SKM-1 (cell line): Measurements from ENCODE around the gene KLHL40.

Experiments
- DNase-seq: peaks from one replicate; lab custom pipeline; 2025; ENCODE audit not compliant: unreplicated experiment; lab: John Stamatoyannopoulos, UW

KLHL40 gene

DNA sequence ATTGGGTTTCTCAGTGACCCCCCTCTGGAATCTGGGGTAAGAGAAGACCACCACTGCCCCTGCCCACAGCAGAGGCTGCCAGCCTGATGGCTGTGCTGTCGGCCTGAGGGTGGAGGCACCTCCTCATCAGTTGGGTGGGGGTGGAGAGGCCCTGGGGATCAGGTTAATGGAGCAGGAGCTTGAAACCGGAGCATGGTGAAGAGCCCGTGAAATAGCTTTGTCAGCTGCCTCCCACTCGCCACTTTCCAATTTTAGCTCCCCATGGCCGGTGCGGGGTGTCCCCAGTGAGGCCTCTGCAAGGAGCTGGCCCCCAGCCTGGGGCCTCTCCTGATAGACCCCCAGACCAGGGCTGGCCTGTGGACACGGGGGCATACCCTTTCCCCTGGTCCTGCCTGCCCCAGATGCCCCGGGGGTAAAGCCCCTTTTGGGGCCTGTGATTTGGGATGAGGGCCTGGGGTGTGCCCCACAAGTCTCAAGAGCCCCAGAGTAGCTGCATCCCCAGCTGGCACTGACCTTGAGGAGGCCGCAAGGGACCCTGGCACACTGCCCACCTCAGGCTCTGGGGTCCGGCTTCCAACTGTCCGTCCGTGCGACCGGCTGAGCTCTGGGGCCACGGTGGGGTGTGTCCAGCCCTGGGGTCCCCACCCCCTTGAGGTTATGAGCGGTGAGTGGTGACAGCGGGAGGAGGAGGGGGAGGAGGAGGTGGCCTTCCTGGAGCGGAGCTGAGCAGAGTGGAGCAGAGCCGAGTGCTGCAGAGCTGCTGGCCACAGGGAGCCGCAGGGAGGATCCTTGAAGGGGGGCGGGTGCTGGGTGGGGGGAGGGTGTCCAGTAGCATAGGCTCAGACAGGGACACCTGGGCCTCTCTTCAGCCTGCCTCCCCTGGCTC, 17.0 kb downstream of the KLHL40 start, which contains the start of gene HHATL:
Gene HHATL (minus strand): TSS at position 733 of the 886 bp plus-strand sequence. CDS start 1,972 bp downstream, outside the sequence.
- DNase-seq: no peak

DNA sequence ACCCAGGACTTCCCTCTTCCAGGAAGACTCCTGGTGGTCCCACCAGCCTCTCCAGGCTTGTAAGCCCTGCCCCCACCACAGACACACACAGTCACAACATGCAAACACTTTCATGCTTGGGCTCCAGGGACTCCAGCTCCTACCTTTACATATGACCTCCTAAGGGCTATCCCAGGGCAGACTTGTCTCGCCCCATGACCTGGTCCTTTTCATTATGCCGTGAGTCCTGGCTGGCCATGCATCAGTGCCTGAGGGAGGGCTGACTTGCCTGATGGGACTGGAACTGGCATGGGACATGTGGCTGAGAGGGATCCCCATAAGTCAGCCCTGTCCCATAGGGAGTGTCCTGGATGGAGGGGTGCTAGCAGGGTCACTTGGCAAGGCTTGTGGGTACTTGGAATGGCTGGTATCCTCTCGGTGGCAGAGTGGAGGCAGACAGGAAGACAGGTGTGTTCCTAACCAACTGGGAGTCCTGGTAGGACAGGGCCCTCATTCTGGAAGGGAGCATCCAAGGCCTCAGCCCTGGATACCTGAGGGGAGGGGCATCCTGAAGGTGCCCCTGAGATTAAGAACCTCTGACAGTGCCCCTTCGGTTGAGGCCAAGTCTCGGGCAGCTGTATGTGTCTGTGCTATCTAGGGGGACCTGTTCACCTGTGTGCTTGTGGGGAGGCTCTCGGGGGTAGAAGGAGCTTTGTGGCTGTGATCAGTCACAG, 17.8 kb downstream of the KLHL40 start:
- DNase-seq: no peak

DNA sequence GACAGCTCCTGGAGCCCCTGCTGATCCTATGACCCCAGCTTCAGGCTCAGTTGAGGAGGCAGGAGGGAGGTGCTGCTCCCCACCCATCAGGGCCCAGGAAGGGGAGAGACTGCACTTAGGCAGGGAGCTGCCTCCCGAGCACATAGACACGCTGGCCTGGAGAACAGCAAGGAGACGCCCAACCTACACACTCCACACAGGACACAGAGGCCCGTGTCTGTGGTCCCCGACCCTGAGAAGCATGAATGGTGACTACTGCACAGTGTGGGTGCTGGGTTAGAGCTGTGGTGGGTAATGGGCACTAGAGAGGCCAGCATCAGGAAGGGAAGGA, 18.3 kb downstream of the KLHL40 start:
- no peak for DNase-seq

DNA sequence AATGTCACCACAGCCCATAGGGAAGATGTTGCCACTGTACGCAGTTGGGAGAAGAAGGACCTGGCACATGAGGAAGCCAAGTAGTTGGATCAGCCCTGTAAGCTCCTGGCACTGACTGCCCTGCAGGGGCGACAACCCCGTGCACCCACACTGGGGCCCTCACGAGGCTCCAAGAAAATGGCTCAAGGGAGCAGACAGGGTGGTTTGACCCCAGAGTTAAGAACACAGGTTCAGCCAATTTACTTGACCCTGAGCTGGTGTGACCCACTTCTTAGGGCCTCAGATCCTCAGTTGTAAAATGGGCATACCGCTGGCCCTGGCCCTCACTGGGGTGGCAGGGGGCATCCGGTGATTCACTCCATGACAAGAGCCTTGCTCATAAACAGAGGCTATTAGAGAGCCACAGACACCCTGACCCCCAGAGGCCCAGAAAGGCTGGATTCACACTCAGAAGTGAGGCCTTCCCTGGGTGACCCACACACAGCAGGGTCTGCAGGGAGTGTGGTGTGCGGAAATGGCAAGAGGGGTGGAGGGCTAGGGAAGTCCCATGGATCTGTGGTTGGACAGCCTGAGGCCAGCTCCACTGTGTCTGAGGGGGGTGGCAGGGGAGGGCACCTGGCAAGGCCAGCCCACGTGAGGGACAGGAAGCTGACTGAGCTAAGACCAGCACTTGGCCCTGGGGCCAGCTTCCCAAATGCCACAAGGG, 19.0 kb downstream of the KLHL40 start:
- DNase-seq: no peak

DNA sequence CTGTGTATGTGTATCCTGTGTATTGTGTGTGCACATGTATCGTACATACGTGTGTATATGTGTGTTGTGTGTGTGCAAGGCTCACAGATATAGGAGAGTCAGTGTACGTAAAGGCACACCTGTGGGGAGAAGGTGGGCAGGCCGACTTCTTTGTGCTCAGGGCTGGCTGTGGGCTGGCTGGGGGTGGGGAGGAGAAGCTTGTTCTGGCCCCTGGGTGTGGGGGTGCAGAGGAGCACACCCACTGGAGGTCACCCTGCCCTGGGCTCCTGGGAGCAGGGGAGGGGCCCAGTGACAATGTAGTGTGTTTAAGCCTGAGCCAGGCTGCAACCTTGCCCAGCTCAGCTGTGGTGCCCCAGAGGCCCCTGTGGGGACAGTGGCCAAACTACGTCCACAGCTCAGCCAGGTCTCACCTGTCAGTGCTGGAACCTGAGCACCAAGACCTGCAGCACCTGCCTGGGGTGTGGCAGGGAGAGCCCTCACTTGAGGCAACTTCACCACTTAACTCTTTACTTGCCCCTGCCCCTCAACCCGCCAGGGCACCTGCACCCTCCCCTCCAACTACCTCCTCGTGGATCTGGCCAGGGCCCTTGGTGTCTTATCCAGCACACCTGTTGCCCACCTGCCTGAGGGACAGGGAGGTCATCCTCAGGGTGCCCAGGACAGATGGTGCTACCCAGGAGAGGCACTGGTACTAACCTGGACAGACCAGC, 19.9 kb downstream of the KLHL40 start:
- no peak for DNase-seq

DNA sequence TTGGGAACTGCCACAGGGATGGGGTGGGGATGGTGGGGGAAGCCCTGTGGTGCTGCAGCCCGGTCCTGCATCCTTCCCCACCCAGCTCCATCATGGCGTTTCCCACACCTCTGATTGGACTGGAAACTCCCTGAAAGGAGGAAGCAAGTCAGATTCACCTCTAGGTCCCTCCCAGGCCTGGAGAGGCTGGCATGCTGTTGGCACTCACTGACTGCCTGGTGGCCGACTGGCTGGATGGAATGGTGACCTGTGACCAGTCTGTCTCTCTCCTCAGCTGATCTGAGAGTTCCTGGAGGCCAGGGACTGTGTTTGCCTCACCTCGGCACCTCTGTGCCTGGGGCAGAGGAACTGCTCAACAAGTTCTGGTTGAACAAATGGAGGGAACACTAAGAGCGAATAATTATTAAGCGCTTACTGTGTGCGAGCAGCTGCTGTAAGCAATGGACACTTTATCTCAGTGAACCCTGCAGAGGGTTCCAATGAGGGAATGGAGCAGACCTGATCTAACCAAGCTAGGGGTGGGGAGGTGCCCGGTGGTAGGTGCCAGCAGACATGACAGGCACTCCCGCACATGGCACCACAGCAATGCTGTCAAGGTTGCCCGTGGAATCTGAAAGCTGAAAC, 20.7 kb downstream of the KLHL40 start:
- no peak for DNase-seq

DNA sequence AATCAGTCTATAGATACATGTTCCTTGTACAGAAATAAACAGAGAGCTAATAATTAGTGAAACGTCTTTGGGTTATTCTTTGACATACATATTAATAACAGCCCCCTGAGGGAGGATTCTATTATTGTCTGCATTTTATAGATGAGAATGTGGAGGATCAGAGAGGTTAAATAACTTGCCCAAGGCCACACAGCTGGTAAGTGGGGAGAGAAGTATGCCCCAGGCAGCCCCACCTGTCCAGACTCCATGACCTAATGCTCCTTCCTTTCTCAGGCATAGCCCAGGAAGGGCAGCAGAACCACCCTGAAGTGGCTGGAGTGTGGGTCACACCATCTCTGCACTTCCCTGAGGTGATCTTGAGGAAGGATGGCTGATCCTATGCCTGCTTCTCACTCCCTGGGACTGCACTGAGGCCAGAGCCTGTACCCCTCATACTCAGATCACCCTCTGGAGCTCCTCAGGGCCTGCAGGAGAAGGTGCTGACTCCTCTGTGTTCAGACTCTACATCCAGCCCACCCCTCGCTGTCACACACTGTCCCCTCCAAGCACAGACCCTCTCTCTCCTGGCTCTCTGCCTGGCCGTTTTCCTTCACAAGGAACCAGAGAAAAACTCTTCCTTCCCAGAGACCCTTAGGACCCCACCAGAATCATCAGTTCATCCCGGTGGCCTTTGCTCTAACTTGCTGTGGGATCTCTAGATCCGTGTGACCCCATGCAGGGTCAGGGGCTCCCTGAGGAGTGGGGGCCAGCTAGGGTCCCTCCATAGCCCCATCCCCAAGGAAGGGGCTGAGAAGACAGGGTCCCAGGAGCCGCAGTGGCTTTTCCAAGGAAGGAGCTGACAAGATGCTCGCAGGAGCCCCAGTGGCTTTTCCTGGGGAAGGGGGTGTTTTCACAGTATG, 21.6 kb downstream of the KLHL40 start:
- no peak for DNase-seq

DNA sequence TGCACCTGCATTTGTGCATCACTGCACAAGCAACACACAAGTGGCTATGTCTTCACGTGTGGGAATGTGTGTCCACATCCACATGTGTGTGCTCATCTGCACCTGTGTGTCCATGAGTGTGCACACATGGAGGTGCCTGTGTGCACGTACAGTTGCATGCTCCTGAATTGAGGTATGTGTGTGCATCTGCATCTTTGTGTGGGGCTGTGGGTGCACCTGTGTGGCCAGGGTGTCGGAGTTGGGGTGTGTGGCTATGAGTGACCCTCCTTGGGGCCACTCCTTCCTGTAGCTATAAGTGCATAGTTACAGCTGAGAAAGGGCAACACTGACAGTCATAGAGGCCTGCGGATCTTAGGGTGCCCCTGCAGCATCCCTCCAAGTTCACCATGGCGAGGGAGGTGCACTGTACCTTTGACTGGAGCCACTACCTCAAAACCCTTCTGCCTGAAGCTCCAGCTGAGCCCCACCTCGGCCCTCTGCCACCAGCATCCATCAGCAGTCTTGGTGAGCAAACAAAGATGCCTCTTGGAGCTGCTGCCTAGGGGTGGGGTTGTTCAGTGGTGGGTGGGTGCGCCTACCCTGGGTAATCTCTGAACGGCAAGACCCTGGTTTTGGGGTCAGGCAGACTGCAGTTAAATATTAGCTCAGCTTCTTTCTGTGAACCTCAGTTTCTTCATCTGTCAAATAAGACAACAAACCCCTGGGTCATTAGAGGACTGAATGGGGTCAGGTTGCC, 22.5 kb downstream of the KLHL40 start:
- DNase-seq: no peak

DNA sequence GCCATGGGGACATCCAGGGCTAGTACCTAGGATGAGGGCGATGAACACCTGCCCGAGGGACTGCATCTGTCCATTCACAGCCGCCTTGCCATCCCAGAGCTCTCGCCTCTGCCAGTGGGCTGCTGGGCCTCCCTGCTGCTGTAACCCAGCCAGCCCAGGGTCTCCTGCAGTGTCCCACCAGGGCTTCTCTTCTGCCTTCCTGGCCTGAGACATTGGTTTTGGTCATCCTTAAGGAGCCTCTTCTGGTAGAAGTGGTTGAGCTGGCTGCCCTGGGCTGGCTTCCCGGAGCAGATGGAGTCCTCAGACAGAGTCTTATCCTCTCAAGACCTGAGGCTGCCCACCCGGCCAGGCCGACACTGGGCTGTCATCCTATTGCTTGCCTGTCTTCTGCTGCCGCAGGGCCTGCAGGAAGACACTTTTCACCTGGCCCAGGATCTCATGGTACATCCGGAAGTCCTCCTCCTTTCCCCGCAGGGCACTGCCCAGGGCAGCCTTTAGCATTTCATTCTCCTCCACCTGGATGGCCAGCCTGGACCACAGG, 23.3 kb downstream of the KLHL40 start:
- DNase-seq: no peak

DNA sequence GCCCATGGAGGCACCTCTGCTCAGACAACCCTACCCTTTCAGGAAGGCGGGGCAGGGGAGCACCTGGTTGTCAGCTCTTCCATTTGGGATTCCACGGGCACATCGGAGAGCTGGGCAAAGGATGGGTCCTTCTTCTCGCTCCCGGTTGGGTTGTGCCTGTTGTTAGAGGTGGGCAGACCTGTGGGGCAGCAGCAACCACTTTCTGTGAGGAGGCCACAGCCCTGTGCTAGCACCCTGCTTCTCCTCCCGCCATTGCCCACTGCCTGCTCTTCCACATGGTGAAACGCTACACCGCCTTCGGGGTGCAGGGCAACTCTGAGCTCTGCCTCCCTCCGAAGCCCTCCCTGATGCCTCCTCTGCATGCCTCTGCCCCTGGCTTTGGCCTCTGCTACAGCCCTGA, 24.3 kb downstream of the KLHL40 start:
- DNase-seq: no peak

DNA sequence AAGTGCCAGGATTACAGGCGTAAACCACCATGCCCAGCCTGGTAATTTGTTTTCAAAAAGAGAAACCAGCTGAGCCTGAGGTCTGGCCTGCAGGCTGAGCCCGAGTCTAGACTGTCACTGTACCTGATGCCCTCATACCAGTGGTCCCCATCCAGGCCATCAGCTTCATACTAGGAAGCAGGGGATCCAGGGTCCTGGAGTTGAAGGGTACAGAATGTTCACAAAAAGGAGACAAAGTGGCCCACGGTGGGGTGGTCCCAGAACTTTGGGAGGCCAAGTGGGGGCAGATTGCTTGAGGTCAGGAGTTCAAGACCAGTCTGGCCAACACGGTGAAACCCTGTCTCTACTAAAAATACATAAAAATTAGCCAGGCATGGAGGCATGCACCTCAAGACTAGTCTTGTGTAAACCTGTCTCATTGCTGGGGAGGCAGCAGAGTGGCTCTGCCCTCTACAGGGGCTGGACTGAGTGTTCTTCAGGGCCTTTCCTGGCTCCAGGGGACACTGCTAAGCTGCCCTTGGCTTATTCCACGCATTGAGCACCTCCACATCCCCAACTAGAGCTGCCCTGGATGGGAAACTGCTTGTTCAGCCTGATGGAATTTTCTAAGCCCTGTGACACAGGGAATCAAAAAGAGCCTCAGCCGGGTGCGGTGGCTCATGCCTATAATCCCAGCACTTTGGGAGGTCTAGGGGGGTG, 25.1 kb downstream of the KLHL40 start:
- DNase-seq: no peak

DNA sequence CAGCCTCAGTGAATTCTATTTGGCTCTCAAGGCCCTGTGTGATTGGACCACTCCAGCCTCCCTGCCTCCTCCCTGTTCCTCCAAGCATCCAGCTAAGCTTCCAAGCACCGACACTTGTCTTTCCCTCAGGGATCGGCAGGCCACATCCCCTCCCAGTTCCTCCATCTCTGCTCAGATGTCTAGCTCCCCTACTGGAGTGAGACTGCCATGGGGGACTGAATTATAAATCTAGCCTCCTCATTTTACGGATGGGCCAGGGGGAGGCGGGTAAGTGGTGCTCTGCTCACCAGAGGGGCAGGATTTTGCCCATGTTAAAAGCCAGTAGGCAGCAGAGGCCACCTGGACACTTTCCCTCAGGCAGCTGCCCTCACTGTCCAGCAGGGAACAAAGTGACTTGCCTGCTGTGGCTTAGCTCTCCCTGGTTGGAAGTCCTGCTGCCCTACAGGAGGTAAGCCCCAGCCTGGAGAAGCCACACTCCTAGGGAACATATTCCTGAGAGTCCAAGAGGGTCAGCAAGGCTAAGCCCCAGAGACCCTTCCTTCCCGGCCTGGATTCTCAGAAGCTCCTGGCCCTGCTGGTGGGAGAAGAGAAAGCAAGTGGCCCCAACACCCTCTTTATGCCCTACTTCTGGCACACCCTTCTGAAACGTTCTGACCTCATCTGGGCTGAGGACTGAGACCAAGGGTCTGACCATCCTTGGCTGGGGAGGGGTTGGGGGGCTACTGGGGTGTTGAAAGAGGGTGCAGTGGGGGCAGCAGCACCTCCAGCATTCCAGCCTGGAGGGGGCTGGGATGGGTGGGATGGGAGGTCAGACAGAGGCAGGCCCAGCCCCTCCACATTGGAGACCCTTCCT, 26.4 kb downstream of the KLHL40 start:
- DNase-seq: no peak

DNA sequence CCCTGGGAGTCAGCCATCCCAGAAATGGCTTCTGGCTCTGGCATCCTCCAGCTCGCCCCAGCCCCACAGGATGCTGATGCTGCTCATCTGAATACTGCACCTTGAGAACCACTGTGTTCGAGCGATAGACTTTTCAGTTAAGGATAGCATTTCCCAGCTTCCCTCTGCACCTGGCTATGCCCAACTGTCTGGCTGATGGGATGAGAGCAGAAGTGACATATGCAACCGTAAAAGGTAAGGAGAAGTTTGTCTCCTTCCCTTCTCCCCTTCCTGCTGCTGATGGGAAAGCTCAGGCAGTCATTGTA, 27.0 kb downstream of the KLHL40 start:
- no peak for DNase-seq

DNA sequence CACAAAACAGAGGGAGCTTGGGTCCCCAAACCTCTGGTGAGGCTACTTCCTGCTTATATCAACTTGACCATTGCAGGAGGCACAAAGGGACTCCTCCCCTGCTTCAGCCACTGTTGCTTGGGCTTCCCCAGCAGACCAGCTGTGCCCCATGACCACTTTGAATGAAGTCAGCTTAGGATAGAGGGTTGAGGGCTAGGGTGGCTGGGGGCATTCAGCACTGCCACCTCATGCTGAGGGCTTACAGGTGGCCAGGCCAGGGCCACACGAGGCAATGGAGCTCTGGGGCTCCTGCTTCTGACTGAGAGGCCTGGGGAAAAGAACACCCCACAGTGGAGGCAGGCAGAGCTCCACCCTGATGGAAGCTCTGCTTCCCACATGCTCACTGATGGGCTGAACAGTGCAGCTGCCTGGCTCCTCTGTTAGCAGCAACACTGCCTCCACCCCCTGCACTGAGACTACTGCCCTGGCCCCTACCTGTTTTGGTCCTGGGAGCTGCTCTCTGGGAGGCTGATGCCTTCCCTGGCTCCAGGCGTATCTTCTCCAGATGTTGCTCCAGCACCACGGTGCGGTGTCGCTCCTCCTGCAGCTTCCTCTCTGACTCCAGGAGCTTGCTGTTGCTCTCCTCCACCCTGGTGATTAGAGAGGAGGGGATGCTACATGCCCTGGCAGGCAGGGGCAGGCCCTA, 27.5 kb downstream of the KLHL40 start:
- no peak for DNase-seq

DNA sequence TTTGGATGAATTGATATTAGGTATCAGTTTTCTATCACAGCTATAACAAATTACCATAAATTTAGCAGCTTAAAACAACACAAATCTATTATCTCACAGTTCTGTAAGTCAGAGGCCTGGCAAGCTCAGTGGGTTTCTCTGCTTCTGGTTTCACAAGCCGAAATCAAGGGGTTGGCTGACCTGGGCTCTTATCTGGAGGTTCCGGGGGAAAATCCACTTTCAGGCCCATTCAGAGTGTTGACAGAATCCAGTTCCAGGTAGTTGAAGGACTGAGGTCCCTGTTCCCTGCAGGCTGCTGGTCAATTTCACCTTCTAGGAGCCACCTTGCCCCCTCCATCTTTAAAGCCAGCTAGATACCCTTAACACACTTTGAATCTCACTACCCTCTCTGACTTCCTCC, 28.4 kb downstream of the KLHL40 start:
- DNase-seq: no peak

DNA sequence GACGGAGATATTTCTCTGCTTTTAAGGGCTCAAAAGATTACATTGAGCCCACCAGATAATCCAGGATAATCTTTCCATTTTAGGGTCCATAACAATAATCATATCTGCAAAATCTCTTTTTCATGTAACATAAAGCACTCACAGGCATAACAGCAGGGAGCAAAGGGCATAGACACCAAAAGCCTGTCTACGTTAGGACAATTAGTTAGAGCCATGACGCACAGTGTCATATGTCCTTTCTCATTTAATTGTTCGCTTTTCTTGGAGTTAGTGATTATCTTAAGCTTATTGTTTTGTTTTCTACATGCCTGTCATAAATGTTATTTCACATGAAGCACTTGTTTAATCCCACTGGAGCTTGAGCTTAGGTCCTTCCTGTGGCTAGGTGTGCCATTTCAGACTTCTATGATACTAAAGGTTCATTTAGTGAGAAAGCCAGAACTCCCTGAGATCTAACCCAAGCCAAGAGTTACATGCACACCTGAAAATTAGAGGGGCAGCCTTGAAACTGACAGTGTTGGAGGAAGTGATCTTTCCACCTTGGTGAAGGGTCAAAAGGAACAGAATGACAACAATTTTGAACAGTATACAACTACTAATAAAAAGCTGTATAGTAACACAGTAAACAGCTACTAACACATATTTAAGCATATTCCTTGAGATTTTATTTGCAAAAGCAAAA, 29.0 kb downstream of the KLHL40 start:
- no peak for DNase-seq
